GM12864 (cell line): ENCODE results near the gene NLRP6.
"Not testable (repeated sequence)": the region's sequence is repeated elsewhere in the genome, so short reads cannot be mapped to it uniquely, and the experiment has no call there.

ENCODE experiments used
- DNase-seq: peaks from one replicate; pipeline ENCODE4 v3.0.0-alpha.2; 2011; ENCODE audit warnings: low read depth
- H3K4me3 ChIP-seq: 2 replicates; pipeline ENCODE4 v1.5.1; 2011; ENCODE audit warnings: mild to moderate bottlenecking, low read depth, low read length, control low read depth
- TF ChIP-seq, protein P1 (sequence below): IDR thresholded peaks from 2 replicates; pipeline ENCODE4 v1.5.1; 2011; ENCODE audit warnings: low read depth, mild to moderate bottlenecking, moderate library complexity, low read length, control low read depth, inconsistent platforms; ENCODE audit errors: missing control alignments

NLRP6 gene

GRCh38 chr11:304061-304506 is 25.9 kb downstream of the NLRP6 start:
- DNase-seq: no peak
- TF ChIP-seq, protein P1, sequence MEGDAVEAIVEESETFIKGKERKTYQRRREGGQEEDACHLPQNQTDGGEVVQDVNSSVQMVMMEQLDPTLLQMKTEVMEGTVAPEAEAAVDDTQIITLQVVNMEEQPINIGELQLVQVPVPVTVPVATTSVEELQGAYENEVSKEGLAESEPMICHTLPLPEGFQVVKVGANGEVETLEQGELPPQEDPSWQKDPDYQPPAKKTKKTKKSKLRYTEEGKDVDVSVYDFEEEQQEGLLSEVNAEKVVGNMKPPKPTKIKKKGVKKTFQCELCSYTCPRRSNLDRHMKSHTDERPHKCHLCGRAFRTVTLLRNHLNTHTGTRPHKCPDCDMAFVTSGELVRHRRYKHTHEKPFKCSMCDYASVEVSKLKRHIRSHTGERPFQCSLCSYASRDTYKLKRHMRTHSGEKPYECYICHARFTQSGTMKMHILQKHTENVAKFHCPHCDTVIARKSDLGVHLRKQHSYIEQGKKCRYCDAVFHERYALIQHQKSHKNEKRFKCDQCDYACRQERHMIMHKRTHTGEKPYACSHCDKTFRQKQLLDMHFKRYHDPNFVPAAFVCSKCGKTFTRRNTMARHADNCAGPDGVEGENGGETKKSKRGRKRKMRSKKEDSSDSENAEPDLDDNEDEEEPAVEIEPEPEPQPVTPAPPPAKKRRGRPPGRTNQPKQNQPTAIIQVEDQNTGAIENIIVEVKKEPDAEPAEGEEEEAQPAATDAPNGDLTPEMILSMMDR: no peak
- no peak overlapping the region for H3K4me3 ChIP-seq

GRCh38 chr11:304915-305843 is 27.0 kb downstream of the NLRP6 start:
- DNase-seq: no peak
- H3K4me3 ChIP-seq: no peak overlapping the region
- TF ChIP-seq, protein P1: peak; percentile 67

DNA sequence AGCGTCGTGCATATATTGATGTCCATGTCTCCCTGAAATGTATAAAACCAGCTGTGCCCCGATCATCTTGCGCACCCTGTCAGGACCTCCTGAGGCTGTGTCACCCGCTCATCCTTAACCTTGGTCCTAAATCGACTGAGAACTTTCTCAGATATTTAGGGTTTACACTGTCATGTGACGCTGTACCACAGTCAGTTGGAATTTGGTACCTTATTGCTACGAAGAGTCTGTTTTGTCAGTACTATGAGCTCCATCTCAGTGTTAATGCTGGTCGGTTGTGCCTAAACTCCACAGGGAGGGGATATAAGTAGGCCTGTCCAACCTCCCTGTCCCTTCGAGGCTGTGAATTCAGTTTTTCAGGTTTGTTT is 27.6 kb downstream of the NLRP6 start:
- H3K4me3 ChIP-seq: no peak overlapping the region
- TF ChIP-seq, protein P1: no peak

GRCh38 chr11:306645-307371 is 28.6 kb downstream of the NLRP6 start:
- H3K4me3 ChIP-seq: no peak overlapping the region
- DNase-seq: no peak
- TF ChIP-seq, protein P1: no peak

More for the DNA sequence above, 27.6 kb downstream of the NLRP6 start:
- DNase-seq: no peak

- H3K4me3 ChIP-seq: peak within 1 kb of the TSS; percentile 66
- DNase-seq: not testable (repeated sequence)
Measured at GRCh38 chr11:307766-308708, 29.8 kb downstream of the NLRP6 start, which contains the start of gene IFITM2. Gene IFITM2 (plus strand): TSS chr11:307816. CDS start chr11:308193, 377 bp downstream.

DNA sequence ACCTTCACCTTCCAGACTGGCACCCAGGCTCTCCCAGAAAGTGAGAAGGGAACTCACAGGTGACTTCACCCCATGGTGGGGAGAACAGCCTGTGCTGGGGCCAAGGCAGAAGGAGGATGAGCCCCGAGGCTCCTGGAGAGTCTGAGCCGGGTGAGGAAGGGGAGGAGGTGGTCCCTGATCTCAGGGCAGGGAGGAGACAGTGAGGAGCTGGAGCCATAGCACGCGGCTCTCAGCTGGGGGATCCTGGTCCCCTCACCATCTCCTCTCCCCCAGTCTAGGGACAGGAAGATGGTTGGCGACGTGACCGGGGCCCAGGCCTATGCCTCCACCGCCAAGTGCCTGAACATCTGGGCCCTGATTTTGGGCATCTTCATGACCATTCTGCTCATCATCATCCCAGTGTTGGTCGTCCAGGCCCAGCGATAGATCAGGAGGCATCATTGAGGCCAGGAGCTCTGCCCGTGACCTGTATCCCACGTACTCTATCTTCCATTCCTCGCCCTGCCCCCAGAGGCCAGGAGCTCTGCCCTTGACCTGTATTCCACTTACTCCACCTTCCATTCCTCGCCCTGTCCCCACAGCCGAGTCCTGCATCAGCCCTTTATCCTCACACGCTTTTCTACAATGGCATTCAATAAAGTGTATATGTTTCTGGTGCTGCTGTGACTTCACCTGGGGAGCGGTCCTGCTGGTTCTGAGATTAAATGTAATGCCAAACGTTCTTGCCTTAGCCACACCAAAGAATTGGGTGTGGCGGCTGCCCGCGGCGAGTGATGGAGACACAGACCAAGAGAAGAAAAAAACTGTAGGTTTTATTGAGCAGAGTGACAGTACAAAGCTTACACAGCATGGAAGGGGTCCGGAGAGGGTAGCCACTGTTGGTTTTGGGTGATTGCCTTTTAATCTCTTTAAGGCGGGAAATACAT is 30.8 kb downstream of the NLRP6 start:
- DNase-seq: not testable (repeated sequence)

DNA sequence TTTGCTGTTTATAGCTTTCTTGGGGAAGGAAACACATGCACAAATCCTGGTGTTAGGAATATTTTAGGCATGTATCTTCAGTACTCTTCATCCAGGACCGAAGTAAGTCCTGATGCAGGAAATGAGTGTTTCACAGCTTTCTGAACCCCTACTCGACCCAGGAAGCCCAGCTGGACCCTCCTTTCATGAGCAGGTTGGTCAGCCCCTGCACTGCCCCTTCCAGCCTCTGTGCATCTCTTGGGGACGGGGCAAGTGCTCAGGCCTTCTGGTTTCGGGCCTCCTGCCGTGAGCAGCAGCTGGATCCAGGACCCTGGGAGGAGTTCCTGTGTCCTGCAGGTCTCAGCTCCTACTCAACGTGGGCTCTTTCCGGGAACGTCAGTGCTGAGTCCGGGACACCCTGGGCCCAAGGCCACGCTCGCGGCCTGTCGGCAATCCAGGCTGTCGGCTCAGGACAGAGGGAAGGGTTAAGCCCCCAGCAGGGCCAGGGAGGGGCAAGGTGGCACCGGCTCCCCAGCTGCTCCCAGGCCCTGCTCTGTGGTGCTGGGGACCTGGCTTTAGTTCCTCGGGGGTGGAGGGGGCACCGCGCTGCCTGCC is 31.9 kb downstream of the NLRP6 start:
- DNase-seq: not testable (repeated sequence)
- H3K4me3 ChIP-seq: peak overlapping the region; percentile 44; the same call in 1 of the 2 replicates

More for the DNA sequence above, 30.8 kb downstream of the NLRP6 start:
- H3K4me3 ChIP-seq: peak overlapping the region; percentile 44

DNA sequence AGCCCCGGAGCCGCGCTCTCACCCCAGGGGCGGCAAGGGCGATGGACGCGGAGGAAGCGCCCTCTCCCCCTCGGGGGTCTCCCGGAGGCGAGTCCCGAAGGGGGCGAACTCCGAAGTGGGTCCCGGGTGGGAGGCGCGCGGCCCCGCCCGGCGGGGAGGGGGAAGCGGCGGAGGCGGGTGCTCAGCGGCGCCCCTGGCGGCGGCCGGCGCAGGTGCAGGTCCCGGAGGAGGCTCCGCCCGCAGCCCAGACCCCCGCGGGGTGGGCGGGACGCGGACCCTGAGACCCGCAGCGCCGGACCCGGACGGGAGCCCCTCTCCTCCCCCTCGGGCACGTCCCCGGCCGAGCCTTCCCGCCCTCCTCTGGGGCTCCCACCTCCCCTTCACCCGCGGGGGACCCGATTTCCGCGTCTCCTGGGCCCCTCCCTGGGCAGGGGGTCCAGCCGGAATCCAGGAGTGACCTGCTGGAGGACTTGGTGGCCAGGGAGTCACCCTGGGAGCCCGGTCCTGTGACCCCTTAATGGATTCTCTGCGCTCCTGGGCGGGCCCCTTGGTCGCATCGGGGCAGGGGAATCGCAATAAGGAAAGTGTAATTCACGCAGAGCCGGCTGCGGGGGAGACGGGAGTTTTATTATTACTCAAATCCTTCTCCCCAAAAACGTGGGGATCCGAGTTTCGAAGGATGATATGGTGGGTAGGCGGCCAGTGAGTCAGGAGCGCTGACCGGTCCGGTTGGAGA is 33.0 kb downstream of the NLRP6 start:
- H3K4me3 ChIP-seq: peak overlapping the region; percentile 41
- DNase-seq: not testable (repeated sequence)
